HG03571 (cell line): ENCODE results near the gene SECTM1.

Experiments used
- ATAC-seq: cut with Tn5 transposase; IDR thresholded peaks from one replicate; pipeline ENCODE4 v1.9.1; 2021; ENCODE audit not compliant: unreplicated experiment

SECTM1 gene

DNA sequence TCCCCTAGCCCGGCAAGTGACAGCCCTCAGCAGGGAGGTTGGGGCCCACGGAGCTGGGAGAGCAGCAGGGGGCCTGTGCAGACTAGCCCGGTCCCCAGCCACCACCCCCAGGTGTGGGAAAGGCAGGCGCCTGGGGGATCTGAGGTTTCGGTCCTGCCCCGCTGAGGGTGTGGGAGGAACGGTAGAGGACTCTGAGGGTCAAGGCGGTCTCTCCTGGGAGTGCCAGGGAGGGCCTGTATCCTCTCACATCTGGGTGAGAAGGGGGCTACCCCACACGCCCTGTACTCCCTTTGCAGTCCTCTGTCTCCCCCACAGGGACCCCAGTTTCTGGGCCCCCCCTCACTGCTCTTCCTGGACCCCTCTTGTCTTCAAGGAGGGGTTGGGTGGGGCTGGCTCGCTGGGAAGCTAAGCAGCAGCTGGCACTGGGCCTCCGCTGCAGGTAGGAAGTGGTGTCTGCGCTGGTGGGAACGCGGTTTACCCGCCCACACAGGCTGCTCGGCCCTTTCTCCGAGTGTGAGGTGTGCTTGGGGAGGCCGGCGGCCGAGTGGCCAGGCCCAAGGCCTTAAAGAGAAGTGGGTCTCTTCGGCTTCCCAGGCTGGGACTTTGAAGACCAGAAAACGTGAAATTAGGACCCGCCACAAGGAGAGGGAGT lies 31.5 kb downstream of the SECTM1 start:
- no peak for ATAC-seq

DNA sequence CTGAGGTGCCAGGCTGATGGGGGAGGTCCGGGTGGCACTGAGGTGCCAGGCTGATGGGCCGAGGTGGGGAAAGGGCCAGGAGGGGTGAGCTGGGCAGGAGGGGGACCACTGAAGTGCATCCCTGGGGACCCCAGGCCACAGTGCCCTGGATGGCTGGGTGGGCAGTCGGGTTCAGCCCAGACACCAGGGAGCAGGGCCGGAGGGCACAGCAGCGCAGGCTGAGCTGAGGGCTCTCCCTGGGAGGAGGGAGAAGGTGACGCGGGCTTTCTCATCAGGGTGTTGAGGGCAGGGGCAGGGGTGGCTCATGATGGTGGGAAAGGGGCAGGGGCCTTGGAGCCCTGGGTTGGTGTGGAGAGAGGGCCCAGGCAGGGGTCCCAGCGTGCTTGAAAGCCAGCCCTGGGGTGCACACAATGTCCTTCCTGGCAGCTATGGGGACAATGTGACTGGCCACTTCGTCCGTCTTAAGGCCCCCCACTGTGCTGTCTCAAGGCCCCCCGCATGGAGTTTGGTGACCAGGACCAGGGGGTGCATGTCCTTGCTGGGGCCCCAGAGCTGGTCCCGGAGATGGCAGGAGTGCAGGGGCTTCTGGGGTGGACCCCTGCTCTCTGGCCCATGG lies 32.2 kb downstream of the SECTM1 start:
- ATAC-seq = no peak

DNA sequence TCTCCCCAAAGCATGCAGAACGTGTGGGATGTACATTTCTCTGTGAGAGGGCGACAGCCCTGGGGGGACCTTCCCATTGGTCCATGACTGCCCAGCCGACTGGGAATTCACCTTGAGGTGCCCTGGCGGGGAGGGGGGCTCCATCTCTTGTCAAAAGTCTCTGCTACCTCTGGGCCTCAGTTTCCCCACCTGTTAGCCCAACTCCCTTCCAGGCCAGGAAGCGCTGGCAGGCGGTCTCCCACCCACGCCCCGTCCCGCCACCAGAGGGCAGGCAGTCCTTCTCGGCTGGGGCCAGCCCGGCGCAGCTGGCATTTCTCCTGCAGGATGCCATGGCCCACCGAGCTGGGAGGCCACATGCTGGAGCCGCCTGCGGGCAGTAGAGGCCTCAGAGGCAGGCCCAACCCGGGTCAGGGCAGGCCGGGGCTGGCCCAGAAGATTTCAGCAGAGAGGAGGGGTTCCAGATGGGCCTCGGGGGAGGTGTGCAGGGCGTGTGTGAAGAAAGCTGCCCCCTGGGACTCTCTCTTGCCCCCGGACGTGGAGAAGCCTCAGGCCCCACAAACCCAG lies 32.8 kb downstream of the SECTM1 start:
- no peak for ATAC-seq

DNA sequence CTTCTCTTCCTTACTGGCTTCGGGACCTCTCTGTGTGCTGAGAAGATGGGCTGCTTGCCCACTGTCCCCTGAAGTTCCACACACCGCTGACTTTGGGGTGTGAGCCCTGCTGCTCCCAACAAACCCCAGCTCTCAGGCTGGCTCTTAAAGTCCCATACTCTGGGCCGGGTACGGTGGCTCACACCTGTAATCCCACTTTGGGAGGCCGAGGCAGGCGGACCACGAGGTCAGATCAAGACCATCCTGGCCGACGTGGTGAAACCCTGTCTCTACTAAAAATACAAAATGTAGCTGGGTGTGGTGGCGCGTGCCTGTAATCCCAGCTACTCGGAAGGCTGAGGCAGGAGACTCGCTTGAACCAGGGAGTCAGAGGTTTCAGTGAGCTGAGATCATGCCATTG lies 33.3 kb downstream of the SECTM1 start:
- no peak for ATAC-seq

DNA sequence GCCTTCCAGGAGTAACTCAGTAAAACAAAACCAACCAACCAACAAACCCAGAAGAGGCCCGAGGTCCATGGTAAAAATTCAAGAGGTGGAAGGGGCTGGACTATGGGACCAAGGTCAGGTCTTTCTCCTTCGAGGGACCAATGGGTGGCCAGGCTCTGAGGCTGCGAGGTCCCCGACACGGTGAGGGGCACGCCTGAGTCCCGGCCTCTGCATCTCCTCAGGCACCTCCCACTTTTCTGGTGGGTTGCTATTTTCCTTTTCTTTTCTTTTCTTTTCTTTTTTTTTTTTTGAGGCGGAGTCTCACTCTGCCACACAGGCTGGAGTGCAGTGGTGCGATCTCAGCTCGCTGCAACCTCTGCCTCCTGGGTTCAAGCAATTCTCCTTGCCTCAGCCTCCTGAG lies 34.1 kb downstream of the SECTM1 start:
- no peak for ATAC-seq

DNA sequence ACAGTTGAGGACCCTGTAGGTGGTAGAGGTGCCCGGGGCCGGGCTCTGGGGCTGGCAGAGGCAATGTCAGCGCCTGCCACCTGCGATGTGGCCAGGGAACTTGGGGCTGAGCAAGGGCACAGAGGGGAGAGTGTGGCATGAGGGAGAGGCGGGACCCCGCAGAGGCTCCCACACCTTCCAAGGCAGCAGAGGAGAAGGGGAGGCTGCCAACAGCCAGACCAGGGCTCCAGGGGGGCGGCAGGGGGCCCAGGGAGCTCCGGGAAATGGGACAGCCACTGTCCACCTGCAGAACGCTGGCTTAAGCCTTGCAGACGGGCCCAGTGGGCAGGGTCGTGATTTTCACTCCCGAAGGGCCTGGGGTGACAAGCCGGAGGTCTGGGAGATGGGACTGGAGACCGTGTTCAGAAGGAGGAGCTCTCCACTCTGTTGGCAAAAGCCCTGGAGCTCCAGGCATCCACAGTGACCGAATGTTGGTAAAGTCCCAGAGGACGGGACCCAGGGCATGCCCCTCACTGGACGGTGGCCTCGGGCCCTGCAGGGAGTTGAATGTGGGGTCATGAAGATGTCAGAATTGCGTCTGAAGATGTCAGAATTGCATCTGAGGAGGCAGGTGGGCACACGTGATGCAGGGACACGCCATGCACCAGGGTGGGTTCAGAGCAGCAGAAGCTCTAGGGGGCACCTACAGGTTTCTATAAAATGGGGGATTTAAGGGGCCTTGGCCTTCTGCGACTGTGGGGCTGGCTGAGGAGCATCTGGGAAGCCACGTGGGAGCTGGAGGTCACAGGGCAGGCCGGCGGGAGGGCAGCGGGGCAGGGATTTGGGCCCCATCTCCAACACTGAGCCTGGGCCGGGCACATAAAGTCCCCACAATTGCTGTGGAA lies 34.8 kb downstream of the SECTM1 start:
- ATAC-seq = no peak

DNA sequence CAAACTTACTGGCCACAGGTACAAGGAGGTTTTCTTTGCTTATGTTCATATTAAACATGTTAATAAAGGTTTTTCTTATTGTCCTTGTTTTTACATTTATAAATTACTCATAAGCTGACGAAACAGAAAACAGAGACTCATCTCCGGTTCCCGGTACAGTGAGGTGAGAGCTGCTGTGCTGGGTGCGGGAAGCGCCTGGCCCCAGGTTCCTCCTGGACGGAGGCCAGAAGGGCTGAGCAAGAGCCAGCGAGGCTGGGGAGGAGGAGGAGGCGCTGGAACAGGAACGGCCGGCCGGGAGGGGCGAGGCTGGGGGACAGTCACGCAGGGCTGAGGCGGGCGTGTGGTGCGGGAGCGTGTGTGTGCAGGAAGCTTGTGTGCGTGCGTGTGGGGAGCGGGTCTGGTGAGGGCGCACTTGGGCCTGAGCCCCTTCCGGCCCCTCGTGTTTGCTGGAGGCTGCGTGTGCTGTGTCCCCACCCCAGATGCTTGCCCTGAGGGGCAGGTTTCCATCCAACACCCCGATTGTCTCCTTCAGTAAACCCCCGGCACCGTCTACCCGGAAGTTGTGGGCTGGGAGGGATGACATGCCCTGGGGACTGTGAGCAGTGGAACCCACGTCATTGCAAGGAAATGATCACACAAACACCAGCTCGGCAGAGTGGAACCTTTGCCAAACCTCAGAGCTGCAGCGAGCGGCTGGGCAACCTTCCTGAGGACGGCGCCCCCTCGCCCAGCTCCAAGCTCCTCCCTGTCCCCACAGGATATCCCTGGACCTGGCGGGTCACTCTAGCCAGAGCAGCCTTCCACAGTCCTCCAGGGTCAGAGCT lies 35.6 kb downstream of the SECTM1 start:
- peak; percentile 45 for ATAC-seq

DNA sequence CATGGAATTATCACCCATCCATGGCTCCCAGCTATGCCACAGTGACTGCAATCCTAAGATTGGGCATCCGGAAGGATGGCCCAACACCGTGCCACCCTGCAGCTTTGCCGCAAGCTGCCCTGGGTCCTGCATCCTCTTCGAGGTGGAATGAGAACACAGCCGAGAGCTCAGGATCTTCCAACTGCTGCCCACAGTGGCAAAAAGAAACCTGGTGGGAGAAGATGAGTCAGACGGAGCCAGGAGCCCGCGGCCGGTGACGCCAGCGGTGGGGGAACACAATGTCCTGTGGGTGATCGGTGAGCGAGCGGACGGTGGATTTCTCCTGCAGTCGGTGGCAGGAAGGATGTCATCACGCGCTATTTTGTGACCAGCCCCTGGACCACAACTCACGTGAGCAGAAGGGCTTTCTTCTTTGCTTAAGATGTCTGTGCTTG lies 36.3 kb downstream of the SECTM1 start:
- no peak for ATAC-seq

DNA sequence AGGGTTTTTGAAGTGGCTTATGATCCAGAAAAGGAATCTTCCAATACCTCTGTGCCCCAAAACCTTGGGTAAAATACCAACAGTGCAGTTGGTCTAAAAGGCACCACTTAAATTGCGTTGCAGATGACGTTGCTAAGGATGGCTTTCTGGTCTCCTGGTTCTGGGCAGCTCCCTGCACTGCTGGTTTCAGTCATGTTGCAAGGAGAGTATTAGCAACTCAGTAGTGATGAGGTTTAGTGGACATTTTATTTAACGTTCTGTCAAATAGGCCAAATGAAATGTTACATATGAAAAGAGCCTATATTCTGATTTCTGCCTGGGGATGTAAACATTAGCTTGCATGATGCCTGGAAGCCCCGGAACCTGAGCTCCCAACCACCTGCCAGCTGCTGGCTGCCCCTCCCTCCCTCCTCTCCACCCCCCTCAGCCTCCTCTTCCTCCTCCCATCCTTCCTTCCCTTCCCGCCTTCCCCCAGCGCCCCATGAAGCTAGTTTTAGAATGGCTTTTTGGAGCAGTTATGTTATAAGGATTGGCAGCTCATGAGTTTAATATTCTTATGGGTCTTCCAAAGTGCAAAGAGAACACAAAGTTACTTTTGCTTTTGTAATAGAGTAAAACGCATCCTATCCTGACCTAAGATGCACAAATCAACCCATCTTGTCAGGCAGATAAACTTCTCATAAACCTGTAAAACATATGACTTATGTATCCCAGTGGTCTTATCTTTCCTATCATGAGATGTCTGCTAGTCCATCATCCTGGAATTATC lies 36.9 kb downstream of the SECTM1 start:
- ATAC-seq = no peak

DNA sequence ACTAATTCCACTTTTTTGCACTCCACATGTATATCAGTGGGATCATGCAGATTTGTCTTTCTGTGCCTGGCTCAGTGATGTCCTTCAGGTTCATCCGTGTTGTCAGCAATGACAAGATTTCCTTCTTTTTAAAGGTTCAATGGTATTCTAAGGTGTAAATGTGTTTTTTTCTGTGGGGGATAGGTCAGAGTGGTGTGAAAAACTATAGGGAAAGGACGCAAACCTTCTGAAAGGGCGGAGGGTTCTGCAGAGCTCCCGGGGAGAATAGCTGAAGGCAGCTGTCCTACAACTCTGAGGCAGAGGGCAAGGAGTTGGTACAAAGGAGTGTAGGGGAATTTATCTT lies 38.1 kb downstream of the SECTM1 start:
- ATAC-seq = no peak

DNA sequence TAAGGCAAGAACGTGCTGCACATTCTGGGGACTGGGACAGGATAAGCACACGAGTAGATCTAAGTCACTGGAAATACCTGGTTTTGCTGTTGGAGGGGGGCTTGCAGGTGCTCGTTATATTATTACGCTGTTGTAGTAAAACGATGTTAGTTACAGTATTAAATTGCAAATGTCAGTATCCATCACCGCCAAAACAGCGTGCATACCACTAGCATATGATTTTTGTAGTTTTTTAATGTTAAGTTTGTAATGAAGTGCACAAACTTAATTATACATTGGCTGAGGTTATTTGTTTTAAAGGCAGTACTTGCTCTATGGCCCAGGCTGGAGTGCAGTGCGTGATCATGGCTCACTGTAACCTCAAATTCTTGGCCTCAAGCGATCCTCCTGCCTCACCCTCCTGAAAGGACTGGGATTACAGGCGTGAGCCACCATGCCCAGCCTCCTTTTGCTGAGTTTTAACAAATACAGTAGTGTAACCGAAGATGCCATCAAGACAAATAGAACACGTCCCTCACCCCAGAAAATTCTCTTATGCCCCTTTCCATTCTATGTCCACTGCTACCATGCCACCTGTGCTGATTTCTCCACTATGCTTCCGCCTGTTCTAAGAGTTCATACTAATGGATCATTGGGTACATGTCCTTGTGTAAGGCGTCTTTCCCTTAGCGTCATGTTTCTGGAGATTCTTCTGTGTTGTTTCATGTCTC lies 39.3 kb downstream of the SECTM1 start:
- no peak for ATAC-seq

DNA sequence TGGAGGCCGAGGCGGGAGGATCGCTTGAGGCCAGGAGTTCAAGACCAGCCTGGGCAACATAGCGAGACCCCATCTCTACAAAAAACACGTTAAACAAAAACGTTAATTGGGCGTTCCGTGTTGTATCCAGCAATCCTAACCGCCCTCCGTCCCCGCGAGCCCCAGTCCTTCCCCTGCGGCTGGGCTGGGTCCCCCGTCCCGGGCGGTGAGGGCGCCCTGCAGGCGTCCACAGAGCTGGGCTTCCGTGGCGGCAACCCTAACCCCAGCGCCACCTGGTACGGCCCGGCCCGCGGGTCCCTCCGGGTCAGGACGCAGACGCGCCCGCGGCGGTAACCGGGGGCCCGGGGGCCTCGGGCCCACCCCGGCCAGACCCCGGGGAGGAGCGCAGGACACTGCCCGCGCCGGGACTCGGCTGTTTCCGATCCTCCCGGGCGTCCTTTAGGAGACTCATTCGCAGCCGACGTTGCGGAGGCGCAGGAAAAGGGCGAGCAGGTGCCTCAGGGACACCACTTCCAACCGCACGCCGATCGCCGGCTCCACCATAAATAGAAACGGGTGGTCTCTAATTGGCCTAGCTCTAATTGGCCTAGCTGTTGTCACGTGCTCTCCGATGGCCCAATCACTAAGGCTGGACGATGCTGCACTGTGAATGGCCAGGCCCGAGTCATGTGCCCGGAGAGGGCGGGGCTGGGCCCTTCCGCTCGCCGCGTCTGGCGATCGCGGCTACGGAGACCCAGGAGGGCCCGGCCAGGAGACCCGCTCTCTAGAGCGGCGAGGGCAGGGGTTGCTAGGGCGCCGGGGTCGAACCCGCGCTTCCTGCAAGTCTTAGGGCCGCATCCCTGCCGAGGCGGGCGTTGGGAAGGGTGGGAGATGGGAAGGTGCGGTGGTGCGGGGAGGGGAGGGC lies 41.1 kb downstream of the SECTM1 start:
- ATAC-seq = peak; percentile 87

DNA sequence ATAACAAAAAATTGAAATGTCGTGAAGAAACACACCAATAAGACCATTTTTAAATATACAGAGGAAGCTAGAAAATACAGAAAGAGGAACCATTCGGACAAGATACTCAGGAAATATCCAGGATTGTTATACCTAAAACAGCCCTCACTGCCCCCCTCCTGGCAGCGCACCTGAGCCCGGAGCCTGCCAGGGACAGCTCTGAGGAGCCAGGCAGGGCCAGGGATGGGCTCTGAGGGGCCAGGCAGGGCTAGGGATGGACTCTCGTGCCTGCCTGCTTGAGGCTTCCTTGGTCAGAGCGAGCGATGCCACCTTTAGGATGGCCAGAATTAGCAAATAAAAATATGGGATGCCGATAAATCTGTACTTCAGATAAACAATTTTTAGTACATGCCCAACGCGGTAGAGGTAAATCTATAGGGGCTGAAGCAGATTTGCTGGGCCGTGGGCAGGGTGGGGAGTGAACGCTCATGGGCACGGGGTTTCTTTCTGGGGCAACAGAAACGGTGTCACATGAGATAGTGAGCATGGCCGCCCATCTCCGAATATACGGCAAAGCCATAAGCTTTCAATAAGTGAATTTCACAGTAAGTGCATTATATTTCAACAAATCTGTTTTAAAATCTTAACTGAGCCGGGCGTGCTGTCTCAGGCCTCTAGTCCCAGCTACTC lies 41.9 kb downstream of the SECTM1 start:
- no peak for ATAC-seq

DNA sequence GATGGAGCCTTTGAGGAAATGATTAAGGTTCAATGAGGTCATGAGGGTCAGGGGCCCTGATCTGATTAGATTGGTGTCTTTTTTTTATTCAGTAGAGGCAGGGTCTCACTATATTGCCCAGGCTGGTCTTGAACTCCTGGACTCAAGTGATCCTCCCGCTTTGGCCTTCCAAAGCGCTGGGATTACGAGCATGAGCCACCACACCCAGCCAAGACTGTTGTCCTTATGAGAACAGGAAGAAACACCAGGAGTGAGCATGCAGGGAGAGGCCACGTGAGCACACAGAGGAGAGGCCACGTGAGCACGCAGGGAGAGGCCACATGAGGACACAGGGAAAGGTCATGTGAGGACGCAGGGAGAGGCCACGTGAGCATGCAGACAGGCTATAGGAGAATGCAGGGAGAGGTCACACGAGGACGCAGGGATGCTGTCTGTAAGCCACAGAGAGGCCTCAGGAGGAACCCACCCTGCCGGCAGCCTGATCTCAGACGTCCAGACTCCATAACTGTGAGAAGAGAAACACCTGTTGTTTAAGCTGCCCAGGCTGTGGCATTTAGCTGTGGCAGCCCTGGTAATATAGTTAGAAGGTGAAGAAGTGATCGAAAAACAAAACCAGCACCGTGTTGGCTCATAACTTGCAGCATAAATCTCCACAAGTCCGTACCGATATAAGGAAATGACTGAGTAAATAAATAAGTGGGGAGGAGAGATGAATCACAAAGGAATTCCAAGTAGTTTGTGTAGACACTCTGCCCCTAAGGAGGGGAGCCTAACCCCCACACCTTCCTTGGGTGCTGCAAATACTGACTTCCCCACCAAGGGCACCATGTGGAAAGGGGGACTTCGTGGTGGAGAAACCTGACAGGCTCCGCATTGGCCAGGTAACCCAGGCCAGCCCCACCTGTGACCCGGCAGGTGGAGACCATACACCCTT lies 45.4 kb downstream of the SECTM1 start:
- no peak for ATAC-seq

DNA sequence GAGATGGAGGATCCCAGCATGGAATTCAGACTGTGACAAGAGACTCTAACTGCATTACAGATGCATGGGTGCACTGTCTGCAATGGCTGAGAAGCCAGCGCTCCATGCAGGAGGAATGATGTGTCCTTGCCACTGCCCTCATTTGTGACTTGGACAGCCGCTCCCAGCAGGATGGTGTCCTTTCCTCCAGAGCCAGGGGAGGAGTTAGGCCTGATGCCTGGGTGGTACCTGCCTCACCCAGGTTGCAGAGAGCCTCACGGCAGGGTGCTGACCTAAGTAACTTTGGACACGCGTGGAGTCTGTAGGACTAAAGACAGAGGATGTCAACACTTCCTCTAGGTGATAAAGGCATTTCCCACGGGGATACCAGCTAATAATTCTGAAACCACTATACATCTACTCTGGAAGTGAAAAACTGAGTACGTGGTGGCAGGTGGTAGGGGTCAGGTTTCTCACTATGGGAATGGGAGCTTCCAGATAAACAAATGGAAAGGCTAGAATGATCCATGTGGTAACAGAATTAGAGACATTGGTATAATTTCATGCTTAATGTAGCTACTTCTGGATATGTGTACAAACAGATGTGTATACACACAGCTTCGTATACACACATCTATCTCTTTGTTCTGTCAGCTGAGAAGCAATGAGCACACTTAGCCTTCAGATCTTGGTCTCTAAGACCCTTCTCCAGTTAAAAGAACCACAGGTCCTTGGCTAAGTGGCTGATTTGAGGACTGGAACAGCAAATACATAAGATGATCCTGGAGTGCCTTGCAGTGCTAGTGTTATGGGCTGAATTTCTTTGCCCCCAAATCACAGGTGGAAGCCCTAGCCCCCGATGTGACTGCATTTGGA lies 46.3 kb downstream of the SECTM1 start:
- ATAC-seq = no peak

DNA sequence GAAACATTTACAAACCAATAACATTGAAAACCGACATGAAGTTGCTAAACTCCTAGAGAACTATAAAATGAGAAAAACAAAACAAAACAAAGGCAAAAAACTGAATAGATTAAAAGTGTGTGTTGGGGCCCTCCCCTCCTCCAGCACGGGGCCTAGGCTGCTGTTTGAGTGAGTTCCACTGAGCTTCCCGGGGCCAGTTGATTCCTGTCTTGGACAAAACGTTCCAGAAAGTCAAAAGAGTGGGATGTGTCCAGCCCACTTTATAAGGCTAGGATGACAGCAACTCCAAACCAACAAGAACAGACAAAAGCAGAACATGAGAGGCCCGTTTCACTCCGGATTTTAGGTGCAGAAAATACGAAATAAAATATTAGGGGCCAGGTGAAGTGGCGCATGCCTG lies 48.4 kb downstream of the SECTM1 start:
- no peak for ATAC-seq
